K562 (cell line): ENCODE data around the gene LLGL2. TPM values are rescaled to one million over a fixed set of nuclear protein-coding genes. Genes with fewer than 3 reads are reported as not detected.

ENCODE experiments used
- BACH1 ChIP-seq: fragments of 200-800 bp; sonication (Bioruptor generic); IDR thresholded peaks from 2 replicates; pipeline ENCODE4 v1.6.1; 2016; ENCODE audit warnings: missing genetic modification characterization, missing compliant biosample characterization
- DACH1 ChIP-seq: fragments of 450-650 bp; IDR thresholded peaks from 2 replicates; pipeline ENCODE4 v1.6.1; 2018; ENCODE audit not compliant: partially characterized antibody
- E2F6 ChIP-seq, 2 experiments: IDR thresholded peaks; 2 replicates each; pipeline ENCODE4 v1.6.1; 2011; ENCODE audit warnings: borderline replicate concordance in 1 of 2, control low read depth in 1 of 2, low read depth in 1 of 2, low read length in 1 of 2, mild to moderate bottlenecking in 1 of 2, mixed read lengths in 1 of 2, moderate library complexity in 1 of 2; ENCODE audit not compliant: insufficient read depth in 1 of 2, insufficient read length in 1 of 2, poor library complexity in 1 of 2, severe bottlenecking in 1 of 2; ENCODE audit errors: extremely low read depth in 1 of 2
- EGR1 ChIP-seq: fragments of 450-650 bp; conservative IDR thresholded peaks from 2 replicates; pipeline ENCODE4 v1.6.1; 2017; ENCODE audit warnings: mild to moderate bottlenecking
- FOS ChIP-seq: IDR thresholded peaks from 3 replicates; pipeline ENCODE4 v1.6.1; 2011; ENCODE audit not compliant: insufficient read length; ENCODE audit errors: extremely low read depth
- FOXM1 ChIP-seq, 2 experiments: fragments of 450-650 bp in 1 of 2; sonication (generic) in 1 of 2; formaldehyde crosslinking in 1 of 2; IDR thresholded peaks; 2 replicates each; pipeline versions ENCODE4 v1.6.1 to v1.9.0; 2017 to 2022; ENCODE audit warnings: low read depth in 2 of 2, mild to moderate bottlenecking in 2 of 2, missing genetic modification reagents in 1 of 2, moderate library complexity in 1 of 2
- HLTF ChIP-seq: fragments of 450-650 bp; IDR thresholded peaks from 2 replicates; pipeline ENCODE4 v1.6.1; 2016
- IRF1 ChIP-seq: sonication (generic); formaldehyde crosslinking; IDR thresholded peaks from 2 replicates; pipeline ENCODE4 v1.8.0; 2022; ENCODE audit warnings: missing genetic modification reagents, mild to moderate bottlenecking, borderline replicate concordance
- L3MBTL2 ChIP-seq: fragments of 450-650 bp; IDR thresholded peaks from 2 replicates; pipeline ENCODE4 v1.6.1; 2016; ENCODE audit warnings: mild to moderate bottlenecking, moderate library complexity
- MTF1 ChIP-seq: fragments of 250-450 bp; sonication (Bioruptor Pico); IDR thresholded peaks from 2 replicates; pipeline ENCODE4 v1.9.0; 2021; ENCODE audit warnings: moderate library complexity, mild to moderate bottlenecking, inconsistent platforms, borderline replicate concordance
- MYNN ChIP-seq, 2 experiments: sonication (generic); formaldehyde crosslinking in 1 of 2; IDR thresholded peaks; 2 replicates each; pipeline versions ENCODE4 v1.5.0 to v1.6.1; 2016 to 2020; ENCODE audit warnings: antibody characterized with exemption in 1 of 2, missing genetic modification reagents in 1 of 2
- POU5F1 ChIP-seq: fragments of 150-350 bp; IDR thresholded peaks from 2 replicates; pipeline ENCODE4 v1.6.1; 2014; ENCODE audit warnings: borderline replicate concordance, low read length, low read depth, mild to moderate bottlenecking; ENCODE audit not compliant: partially characterized antibody
- PRMT5 ChIP-seq: sonication (generic); formaldehyde crosslinking; IDR thresholded peaks from 2 replicates; pipeline ENCODE4 v1.5.0; 2020; ENCODE audit warnings: missing genetic modification reagents
- RFX5 ChIP-seq: IDR thresholded peaks from 2 replicates; pipeline ENCODE4 v1.6.1; 2011; ENCODE audit warnings: low read depth, mild to moderate bottlenecking, improper control_type of control experiment, low read length
- SIN3B ChIP-seq: fragments of 450-650 bp; IDR thresholded peaks from 2 replicates; pipeline ENCODE4 v1.6.1; 2017; ENCODE audit warnings: low read depth, mild to moderate bottlenecking, moderate library complexity
- SMARCA4 ChIP-seq: fragments of 450-650 bp; IDR thresholded peaks from 2 replicates; pipeline ENCODE4 v1.6.1; 2016
- SNIP1 ChIP-seq: fragments of 450-650 bp; IDR thresholded peaks from 2 replicates; pipeline ENCODE4 v1.7.1; 2017; ENCODE audit warnings: low read depth, mild to moderate bottlenecking
- ZBED1 ChIP-seq: IDR thresholded peaks from 2 replicates; pipeline ENCODE4 v1.6.1; 2014
- ZNF263 ChIP-seq: sonication (generic); formaldehyde crosslinking; IDR thresholded peaks from 2 replicates; pipeline ENCODE4 v1.8.0; 2022; ENCODE audit warnings: mild to moderate bottlenecking, missing genetic modification reagents, borderline replicate concordance
- ZNF584 ChIP-seq: fragments of 200-800 bp; sonication (Bioruptor generic); IDR thresholded peaks from 2 replicates; pipeline ENCODE4 v1.6.1; 2016; ENCODE audit warnings: low read depth, mild to moderate bottlenecking, missing genetic modification characterization, missing compliant biosample characterization
- ZNF766 ChIP-seq: fragments of 200-800 bp; sonication (Bioruptor generic); conservative IDR thresholded peaks from 2 replicates; pipeline ENCODE4 v1.6.1; 2016; ENCODE audit warnings: missing genetic modification characterization, missing compliant biosample characterization
- polyA plus RNA-seq, 8 experiments: library from polyadenylated mRNA; depleted of rRNA in 4 of 8; stranded (reverse) in 5 of 8; unstranded in 3 of 8; fragments of >200 nt; fragmentation: Nextera tagmentation in 2 of 8; fragmentation: Illumina TruSeq in 1 of 8; extraction: Ambion mirVana in 2 of 8; extraction: Trizol in 1 of 8; gene quantifications; 2 replicates each; pipeline versions ENCODE4 v1.2.1 to v1.2.3, GENCODE V29; 2011 to 2014; ENCODE audit warnings: inconsistent platforms in 1 of 8, missing spikeins in 1 of 8
- total RNA-seq, 7 experiments: library from RNA; depleted of rRNA in 6 of 7; stranded (reverse); fragments of >200 nt in 6 of 7; fragmentation: Illumina TruSeq in 2 of 7; extraction: Trizol in 2 of 7; gene quantifications; 2 replicates each; pipeline versions ENCODE4 v1.2.1 to v1.2.3, GENCODE V29; 2011 to 2021; ENCODE audit warnings: low replicate concordance in 1 of 7
- TF ChIP-seq, protein P1 (sequence below), 2 experiments: fragments of 450-650 bp; IDR thresholded peaks; 2 replicates each; pipeline ENCODE4 v1.6.1; 2018; ENCODE audit warnings: mild to moderate bottlenecking in 2 of 2, low read depth in 1 of 2; ENCODE audit not compliant: partially characterized antibody in 2 of 2

LLGL2 gene
- total and polyA plus RNA-seq, 9 of the 15 experiments (the other 6 are each of a cell fraction or from before 2014, with no cell fraction given): 0.32 to 24.4 (median 10.2) TPM

- no peak for TF ChIP-seq RFX5
- no peak for TF ChIP-seq HLTF
- TF ChIP-seq MYNN (IDR thresholded peaks at IDR 0.05): 0 out of 2 replicates have a peak, but pooled peaks have one; percentile 29
- TF ChIP-seq MYNN (CRISPR knock-in tag; IDR thresholded peaks at IDR 0.05): peak; percentile 55; the same call in 1 of the 2 replicates
- peak; percentile 89; the same call in 1 of the 2 replicates for TF ChIP-seq IRF1 (CRISPR knock-in tag)
- TF ChIP-seq ZNF766 (CRISPR knock-in tag): peak; percentile 78; the same call in 1 of the 2 replicates
- peak; percentile 92 for TF ChIP-seq EGR1
- peak; percentile 95 for TF ChIP-seq PRMT5 (CRISPR knock-in tag)
- TF ChIP-seq DACH1: no peak
- TF ChIP-seq MTF1 (CRISPR knock-in tag): no peak
- TF ChIP-seq, protein P1, sequence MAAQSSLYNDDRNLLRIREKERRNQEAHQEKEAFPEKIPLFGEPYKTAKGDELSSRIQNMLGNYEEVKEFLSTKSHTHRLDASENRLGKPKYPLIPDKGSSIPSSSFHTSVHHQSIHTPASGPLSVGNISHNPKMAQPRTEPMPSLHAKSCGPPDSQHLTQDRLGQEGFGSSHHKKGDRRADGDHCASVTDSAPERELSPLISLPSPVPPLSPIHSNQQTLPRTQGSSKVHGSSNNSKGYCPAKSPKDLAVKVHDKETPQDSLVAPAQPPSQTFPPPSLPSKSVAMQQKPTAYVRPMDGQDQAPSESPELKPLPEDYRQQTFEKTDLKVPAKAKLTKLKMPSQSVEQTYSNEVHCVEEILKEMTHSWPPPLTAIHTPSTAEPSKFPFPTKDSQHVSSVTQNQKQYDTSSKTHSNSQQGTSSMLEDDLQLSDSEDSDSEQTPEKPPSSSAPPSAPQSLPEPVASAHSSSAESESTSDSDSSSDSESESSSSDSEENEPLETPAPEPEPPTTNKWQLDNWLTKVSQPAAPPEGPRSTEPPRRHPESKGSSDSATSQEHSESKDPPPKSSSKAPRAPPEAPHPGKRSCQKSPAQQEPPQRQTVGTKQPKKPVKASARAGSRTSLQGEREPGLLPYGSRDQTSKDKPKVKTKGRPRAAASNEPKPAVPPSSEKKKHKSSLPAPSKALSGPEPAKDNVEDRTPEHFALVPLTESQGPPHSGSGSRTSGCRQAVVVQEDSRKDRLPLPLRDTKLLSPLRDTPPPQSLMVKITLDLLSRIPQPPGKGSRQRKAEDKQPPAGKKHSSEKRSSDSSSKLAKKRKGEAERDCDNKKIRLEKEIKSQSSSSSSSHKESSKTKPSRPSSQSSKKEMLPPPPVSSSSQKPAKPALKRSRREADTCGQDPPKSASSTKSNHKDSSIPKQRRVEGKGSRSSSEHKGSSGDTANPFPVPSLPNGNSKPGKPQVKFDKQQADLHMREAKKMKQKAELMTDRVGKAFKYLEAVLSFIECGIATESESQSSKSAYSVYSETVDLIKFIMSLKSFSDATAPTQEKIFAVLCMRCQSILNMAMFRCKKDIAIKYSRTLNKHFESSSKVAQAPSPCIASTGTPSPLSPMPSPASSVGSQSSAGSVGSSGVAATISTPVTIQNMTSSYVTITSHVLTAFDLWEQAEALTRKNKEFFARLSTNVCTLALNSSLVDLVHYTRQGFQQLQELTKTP (IDR thresholded peaks at IDR 0.05; ENCODE audit: low read depth in 1 of 2, partially characterized antibody in 2 of 2): peak in 1 of 2 experiments; percentile 95
- TF ChIP-seq SIN3B: peak; percentile 36; the same call in 1 of the 2 replicates
- 0 out of 2 replicates have a peak, but pooled peaks have one; percentile 28 for TF ChIP-seq SMARCA4
- TF ChIP-seq E2F6 (IDR thresholded peaks at IDR 0.05; ENCODE audit: borderline replicate concordance in 1 of 2, extremely low read depth in 1 of 2, insufficient read depth in 1 of 2, insufficient read length in 1 of 2, low read depth in 1 of 2, low read length in 1 of 2, poor library complexity in 1 of 2, severe bottlenecking in 1 of 2): peak; percentile 77 to 82
- peak; percentile 75 for TF ChIP-seq L3MBTL2
- TF ChIP-seq POU5F1: no peak
- TF ChIP-seq ZNF263 (CRISPR knock-in tag): peak; percentile 76; the same call in 1 of the 2 replicates
- TF ChIP-seq ZBED1: peak; percentile 69; the same call in 1 of the 2 replicates
- no peak for TF ChIP-seq SNIP1
- no peak for TF ChIP-seq ZNF584
- no peak for TF ChIP-seq BACH1
- no peak for TF ChIP-seq FOS
- TF ChIP-seq FOXM1 (IDR thresholded peaks at IDR 0.05; ENCODE audit: low read depth): no peak
- TF ChIP-seq FOXM1 (CRISPR knock-in tag; IDR thresholded peaks at IDR 0.05; ENCODE audit: low read depth): peak; percentile 89; the same call in 1 of the 2 replicates
Observed at GRCh38 chr17:75515496-75516254, 9.8 kb upstream of the LLGL2 start, which contains the start of gene CASKIN2 (continued).
